ENCODE data around the gene HEY2.
A peak's percentile ranks its signal among the peaks of the same experiment; 100 is the strongest.

Gene HEY2

DNA sequence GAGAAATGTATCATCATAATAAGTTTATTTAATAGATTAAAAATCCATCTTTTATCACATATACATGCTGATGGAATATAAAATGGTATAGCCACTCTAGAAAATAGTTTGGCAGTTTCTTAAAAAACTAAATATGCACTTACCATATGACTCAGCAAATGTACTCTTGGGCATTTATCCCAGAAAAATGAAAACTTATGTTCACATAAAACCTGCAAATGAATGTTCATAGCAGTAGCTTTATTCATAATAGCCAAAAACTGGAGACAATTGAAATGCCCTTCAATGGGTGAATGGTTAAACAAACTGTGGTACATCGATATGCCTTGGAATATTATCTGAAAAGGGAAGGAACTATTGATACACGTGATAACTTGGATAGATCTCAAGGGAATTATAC, 34.9 kb downstream of the HEY2 start:
- TF ChIP-seq, protein P1, sequence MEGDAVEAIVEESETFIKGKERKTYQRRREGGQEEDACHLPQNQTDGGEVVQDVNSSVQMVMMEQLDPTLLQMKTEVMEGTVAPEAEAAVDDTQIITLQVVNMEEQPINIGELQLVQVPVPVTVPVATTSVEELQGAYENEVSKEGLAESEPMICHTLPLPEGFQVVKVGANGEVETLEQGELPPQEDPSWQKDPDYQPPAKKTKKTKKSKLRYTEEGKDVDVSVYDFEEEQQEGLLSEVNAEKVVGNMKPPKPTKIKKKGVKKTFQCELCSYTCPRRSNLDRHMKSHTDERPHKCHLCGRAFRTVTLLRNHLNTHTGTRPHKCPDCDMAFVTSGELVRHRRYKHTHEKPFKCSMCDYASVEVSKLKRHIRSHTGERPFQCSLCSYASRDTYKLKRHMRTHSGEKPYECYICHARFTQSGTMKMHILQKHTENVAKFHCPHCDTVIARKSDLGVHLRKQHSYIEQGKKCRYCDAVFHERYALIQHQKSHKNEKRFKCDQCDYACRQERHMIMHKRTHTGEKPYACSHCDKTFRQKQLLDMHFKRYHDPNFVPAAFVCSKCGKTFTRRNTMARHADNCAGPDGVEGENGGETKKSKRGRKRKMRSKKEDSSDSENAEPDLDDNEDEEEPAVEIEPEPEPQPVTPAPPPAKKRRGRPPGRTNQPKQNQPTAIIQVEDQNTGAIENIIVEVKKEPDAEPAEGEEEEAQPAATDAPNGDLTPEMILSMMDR (IDR thresholded peaks at IDR 0.05; ENCODE audit: insufficient read depth, low read depth, low read length, missing control alignments): no peak
- no peak for DNase-seq (ENCODE audit: low read depth)
- H3K4me3 ChIP-seq (ENCODE audit: low read length): no peak overlapping the region

DNA sequence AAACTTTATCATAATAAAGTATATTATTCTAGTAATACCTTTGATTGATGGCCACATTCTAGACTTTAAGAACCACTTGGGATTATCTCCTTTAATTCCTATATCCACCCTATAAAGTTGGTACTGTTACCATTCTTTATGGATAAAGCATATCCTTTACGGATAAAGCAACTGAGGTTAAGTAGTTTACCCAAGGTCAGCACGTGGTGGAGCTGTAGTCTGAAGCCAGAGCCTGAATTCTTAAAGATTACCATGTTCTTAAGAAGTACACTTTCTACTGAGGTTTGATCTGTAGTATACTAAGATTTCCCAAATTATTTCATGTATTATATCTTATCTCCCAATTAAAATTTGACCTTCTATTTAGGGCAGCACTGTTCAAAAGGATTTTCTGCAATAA, 38.4 kb downstream of the HEY2 start:
- peak; percentile 27 for DNase-seq (ENCODE audit: low read depth)
- no peak overlapping the region for H3K4me3 ChIP-seq (ENCODE audit: low read length)
- TF ChIP-seq, protein P1 (IDR thresholded peaks at IDR 0.05; ENCODE audit: insufficient read depth, low read depth, low read length, missing control alignments): peak; percentile 20

DNA sequence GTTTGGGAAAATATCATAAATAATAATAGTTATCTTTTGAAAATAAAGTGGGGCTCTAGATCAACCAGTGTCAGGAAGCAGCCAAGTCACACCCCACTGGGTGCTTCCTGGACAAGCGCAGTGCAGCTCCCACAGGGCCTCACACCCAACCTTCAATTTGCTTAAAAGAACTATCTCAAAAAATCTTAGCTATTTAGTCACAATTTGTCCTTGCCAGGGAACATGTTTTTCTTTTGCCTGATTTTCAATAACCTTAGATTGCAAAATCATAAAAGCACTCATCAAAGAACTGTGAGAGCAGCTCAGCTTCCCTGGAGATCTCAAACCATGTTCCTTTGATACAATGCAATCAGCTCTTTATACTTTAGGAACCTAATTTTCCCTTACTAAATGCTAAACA, 39.7 kb downstream of the HEY2 start:
- TF ChIP-seq, protein P1 (IDR thresholded peaks at IDR 0.05; ENCODE audit: insufficient read depth, low read depth, low read length, missing control alignments): no peak
- no peak overlapping the region for H3K4me3 ChIP-seq (ENCODE audit: low read length)
- DNase-seq (ENCODE audit: low read depth): no peak

DNA sequence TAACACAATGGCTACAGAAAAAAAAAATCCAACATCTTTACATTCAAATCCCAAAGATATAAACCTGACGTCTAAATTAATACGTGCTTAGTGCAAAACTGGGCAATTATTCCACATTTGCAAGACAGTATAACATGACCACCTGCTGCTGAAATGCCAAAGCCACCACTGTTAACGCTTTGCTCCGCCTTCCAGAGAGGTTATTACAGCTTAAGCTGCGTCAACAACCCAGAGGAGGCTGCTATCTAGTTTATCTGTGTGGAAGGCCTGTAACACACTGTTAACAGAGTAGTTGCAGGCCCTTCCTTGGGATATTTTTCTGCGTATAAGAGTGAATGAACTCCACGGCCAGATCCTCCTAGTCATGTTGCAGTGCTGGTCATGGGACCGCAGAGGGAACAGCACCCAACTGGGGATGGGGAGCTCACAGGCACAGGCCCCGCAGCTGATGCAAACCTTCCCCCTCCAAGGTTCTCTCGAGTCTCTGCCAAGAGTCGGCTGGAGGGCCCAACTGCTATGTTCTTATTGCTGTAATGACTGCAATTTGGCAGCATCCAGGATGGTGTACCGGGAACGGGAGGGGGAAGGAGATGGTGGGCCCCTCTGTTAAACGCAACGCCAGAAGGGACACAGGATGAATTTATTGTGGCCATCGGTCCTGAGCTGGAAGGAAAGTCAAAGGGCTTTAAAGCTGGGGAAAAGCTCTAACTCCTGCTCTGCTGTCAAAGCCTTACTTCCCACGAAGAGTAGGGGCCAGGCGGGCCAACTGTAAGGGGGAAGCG, 40.3 kb downstream of the HEY2 start:
- peak overlapping the region; percentile 79 for H3K4me3 ChIP-seq (ENCODE audit: low read length)
- TF ChIP-seq, protein P1 (IDR thresholded peaks at IDR 0.05; ENCODE audit: insufficient read depth, low read depth, low read length, missing control alignments): no peak
- peak; percentile 20 for DNase-seq (ENCODE audit: low read depth)

DNA sequence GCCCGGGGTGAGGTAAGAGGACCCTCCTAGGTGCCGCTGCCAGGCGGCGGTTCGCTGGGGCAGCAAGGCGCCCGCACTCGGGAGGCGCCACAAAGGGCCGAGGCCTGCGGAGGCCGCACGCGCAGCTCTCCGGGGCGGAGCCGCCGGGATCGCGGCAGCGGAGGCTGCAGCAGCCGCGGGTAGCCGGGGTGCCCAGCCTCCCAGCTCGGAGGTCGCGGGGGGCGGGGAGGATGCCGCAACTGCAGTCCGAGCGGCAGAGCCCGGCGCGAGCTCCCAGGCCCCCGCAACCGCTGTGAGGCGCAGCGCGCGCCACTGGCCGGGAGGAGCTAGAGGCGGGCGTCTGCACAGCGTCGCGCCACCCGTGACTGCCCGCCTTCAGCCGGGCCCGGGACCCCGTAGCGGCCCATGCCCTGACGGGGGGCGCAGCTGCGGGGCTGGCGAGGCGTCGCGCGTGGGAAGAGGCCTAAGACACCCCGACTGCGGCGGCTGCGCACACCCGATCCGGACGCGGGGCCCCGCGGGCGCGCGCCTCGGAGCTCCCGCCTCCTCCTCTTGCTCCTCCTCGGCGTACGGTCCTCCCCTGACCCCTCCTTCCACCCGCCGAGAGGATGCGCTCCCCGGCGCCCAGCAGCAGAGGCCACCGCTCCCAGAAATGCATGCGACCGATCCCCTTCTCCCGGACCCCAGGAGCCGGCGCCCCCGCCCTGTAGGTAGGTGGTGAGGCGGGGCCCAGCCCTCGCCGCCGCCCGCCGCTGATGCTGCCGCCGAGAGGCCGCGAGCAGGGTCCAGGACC, 41.1 kb downstream of the HEY2 start, which contains the start of gene NCOA7:
Gene NCOA7 (plus strand): TSS at position 603 of the 793 bp plus-strand sequence. CDS start 24,395 bp downstream, outside the sequence.
- TF ChIP-seq, protein P1 (IDR thresholded peaks at IDR 0.05; ENCODE audit: insufficient read depth, low read depth, low read length, missing control alignments): no peak
- H3K4me3 ChIP-seq (ENCODE audit: low read length): peak within 1 kb of the TSS; percentile 79
- peak; percentile 75 for DNase-seq (ENCODE audit: low read depth)

DNA sequence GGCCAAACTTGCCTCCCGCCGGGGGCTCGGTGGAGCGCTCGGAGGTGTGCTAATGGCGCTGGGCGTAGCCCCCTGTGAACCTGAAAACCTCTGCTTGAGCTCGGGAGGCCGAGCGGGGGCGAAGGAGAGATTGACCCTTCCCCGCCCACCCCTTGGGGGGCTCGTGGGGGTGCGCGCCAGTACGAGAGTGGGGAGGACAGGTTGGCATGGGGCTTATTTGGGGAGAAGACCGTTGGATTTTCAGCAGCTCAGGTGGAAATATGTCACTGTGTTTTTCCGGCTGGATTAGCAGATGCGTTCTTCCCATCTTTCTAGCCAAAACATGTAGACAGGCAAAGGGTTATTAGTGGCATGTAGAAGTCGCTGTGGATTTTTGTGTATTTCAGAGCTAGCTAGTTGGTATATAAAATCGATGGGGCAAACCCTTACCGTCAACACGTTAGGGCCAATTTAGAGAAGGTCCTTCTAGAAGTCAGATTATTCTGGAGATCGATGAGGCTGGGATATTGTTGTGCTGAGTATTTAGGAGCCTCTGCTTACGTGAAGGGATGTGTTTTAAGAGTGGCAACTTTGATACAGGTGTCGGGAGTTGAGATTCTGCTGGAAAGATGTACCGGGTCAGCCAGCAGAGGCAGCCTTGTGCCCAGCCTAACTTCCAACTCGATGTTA, 41.9 kb downstream of the HEY2 start:
- DNase-seq (ENCODE audit: low read depth): peak; percentile 68

More for the DNA sequence above, 41.9 kb downstream of the HEY2 start:
- TF ChIP-seq, protein P1 (IDR thresholded peaks at IDR 0.05; ENCODE audit: insufficient read depth, low read depth, low read length, missing control alignments): peak; percentile 76
- H3K4me3 ChIP-seq (ENCODE audit: low read length): peak overlapping the region; percentile 79

All from epithelial cell of esophagus (primary cell).